GM23338 (cell line): ENCODE results near the gene C1QTNF1. TPM values are rescaled to one million over a fixed set of nuclear protein-coding genes. Genes with fewer than 3 reads are reported as not detected.

Experiments used
- ATAC-seq: fragments of 200-7000 bp; cut with Tn5 transposase; 3 replicates; pipeline ENCODE4 v1.9.1; 2020
- DNase-seq: peaks from one replicate; pipeline ENCODE4 v3.0.0-alpha.2; 2015; ENCODE audit warnings: low spot score
- H2AFZ ChIP-seq: fragments of 200-600 bp; sonication (generic); 2 replicates; pipeline ENCODE4 v1.8.0; 2016; ENCODE audit warnings: antibody characterized with exemption, mild to moderate bottlenecking, moderate library complexity
- H3F3A ChIP-seq: fragments of 200-600 bp; sonication (generic); replicated peaks from 2 replicates; pipeline ENCODE4 v1.8.0; 2017; ENCODE audit warnings: antibody characterized with exemption, mixed run types, low read depth
- H3K27ac ChIP-seq: fragments of 200-600 bp; sonication (generic); 2 replicates; pipeline ENCODE4 v1.6.1; 2016; ENCODE audit warnings: low read depth
- H3K27me3 ChIP-seq: fragments of 200-600 bp; sonication (generic); 2 replicates; pipeline ENCODE4 v1.8.0; 2016; ENCODE audit warnings: mild to moderate bottlenecking, mixed run types, moderate library complexity; ENCODE audit not compliant: insufficient read depth
- H3K36me3 ChIP-seq: fragments of 200-600 bp; sonication (generic); 2 replicates; pipeline ENCODE4 v1.8.0; 2016; ENCODE audit warnings: mild to moderate bottlenecking; ENCODE audit not compliant: insufficient read depth
- H3K4me1 ChIP-seq: fragments of 200-600 bp; sonication (generic); 2 replicates; pipeline ENCODE4 v1.8.0; 2016; ENCODE audit warnings: mild to moderate bottlenecking, moderate library complexity; ENCODE audit not compliant: insufficient read depth
- H3K4me2 ChIP-seq: fragments of 200-600 bp; sonication (generic); 2 replicates; pipeline ENCODE4 v1.7.1; 2017; ENCODE audit warnings: mixed run types
- H3K4me3 ChIP-seq: fragments of 200-600 bp; sonication (generic); 2 replicates; pipeline ENCODE4 v1.6.1; 2016; ENCODE audit warnings: mixed run types
- H3K79me2 ChIP-seq: fragments of 200-600 bp; sonication (generic); replicated peaks from 2 replicates; pipeline ENCODE4 v1.8.0; 2017; ENCODE audit warnings: mild to moderate bottlenecking; ENCODE audit not compliant: insufficient read depth
- H3K9me2 ChIP-seq: fragments of 200-600 bp; sonication (generic); 2 replicates; pipeline ENCODE4 v1.8.0; 2017; ENCODE audit not compliant: insufficient read depth
- H4K20me1 ChIP-seq: fragments of 200-600 bp; sonication (generic); replicated peaks from 2 replicates; pipeline ENCODE4 v1.8.0; 2017; ENCODE audit warnings: mild to moderate bottlenecking; ENCODE audit not compliant: insufficient read depth
- H3K27ac Mint-ChIP-seq: 2 replicates; pipeline ENCODE4 v1.8.0; 2020; ENCODE audit warnings: inconsistent platforms, mild to moderate bottlenecking, moderate library complexity, mixed read lengths
- H3K27me3 Mint-ChIP-seq: 3 replicates; pipeline ENCODE4 v1.8.0; 2022; ENCODE audit warnings: low read depth, mild to moderate bottlenecking, moderate library complexity, mixed read lengths, inconsistent platforms; ENCODE audit not compliant: insufficient read depth, poor library complexity
- H3K36me3 Mint-ChIP-seq: 3 replicates; pipeline ENCODE4 v1.8.0; 2021; ENCODE audit warnings: low read depth, mild to moderate bottlenecking, inconsistent platforms, moderate library complexity, mixed read lengths
- H3K4me1 Mint-ChIP-seq: 3 replicates; pipeline ENCODE4 v1.8.0; 2020; ENCODE audit warnings: mild to moderate bottlenecking, inconsistent platforms, mixed read lengths
- H3K4me3 Mint-ChIP-seq: 3 replicates; pipeline ENCODE4 v1.8.0; 2021; ENCODE audit warnings: moderate library complexity, mild to moderate bottlenecking, inconsistent platforms, mixed read lengths
- H3K9me3 Mint-ChIP-seq: 3 replicates; pipeline ENCODE4 v1.8.0; 2020; ENCODE audit warnings: moderate library complexity, mild to moderate bottlenecking, inconsistent platforms, mixed read lengths
- CREB1 ChIP-seq: fragments of 250-450 bp; sonication (Bioruptor Pico); IDR thresholded peaks from 2 replicates; pipeline ENCODE4 v1.5.0; 2020; ENCODE audit warnings: low read depth, mild to moderate bottlenecking, moderate library complexity
- ETS1 ChIP-seq: IDR thresholded peaks from 2 replicates; pipeline ENCODE4 v1.6.1; 2016; ENCODE audit warnings: antibody characterized with exemption
- EZH2 ChIP-seq: fragments of 200-600 bp; sonication (generic); IDR thresholded peaks from one replicate; pipeline ENCODE4 v1.8.0; 2017; ENCODE audit warnings: antibody characterized with exemption, mild to moderate bottlenecking, low read depth; ENCODE audit not compliant: unreplicated experiment
- EZH2phosphoT487 ChIP-seq: fragments of 200-600 bp; sonication (generic); IDR thresholded peaks from one replicate; pipeline ENCODE4 v1.8.1; 2018; ENCODE audit warnings: antibody characterized with exemption; ENCODE audit not compliant: unreplicated experiment
- JUNB ChIP-seq: IDR thresholded peaks from one replicate; pipeline ENCODE4 v1.6.1; 2016; ENCODE audit warnings: antibody characterized with exemption; ENCODE audit not compliant: unreplicated experiment
- ZNF114 ChIP-seq: fragments of 250-450 bp; sonication (Bioruptor Pico); IDR thresholded peaks from 2 replicates; pipeline ENCODE4 v1.5.0; 2020; ENCODE audit warnings: mild to moderate bottlenecking, moderate library complexity
- ZNF331 ChIP-seq: fragments of 250-450 bp; sonication (Bioruptor Pico); IDR thresholded peaks from 2 replicates; pipeline ENCODE4 v1.5.0; 2020; ENCODE audit warnings: low read depth, mild to moderate bottlenecking, moderate library complexity
- ZNF462 ChIP-seq: fragments of 250-450 bp; sonication (Bioruptor Pico); IDR thresholded peaks from 2 replicates; pipeline ENCODE4 v1.5.0; 2020; ENCODE audit warnings: mild to moderate bottlenecking, moderate library complexity
- polyA plus RNA-seq: library from polyadenylated mRNA; unstranded; fragments of >200 nt; fragmentation: Nextera tagmentation; extraction: Ambion mirVana; gene quantifications from 2 replicates; pipeline ENCODE4 v1.2.1, GENCODE V29; 2016
- total RNA-seq: library from RNA; depleted of rRNA; stranded (reverse); fragments of >200 nt; shearing (Covaris generic); gene quantifications from 2 replicates; pipeline ENCODE4 v1.2.3, GENCODE V29; 2014

The C1QTNF1 gene
- total and polyA plus RNA-seq, 2 experiments from 2014 or later, result 1.1 to 1.9 TPM

DNA sequence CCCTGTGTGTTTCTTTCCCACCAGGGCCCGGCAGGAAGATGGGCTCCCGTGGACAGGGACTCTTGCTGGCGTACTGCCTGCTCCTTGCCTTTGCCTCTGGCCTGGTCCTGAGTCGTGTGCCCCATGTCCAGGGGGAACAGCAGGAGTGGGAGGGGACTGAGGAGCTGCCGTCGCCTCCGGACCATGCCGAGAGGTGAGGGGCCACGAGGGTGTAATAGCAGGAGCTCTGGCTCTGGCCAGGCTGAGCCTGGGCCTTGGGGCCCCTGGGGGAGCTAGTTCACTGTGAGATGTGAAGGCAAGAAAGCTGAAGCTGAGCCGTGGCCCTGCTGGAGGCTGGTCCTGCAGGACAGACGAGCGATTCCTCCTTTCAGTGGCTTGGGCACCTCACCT lies 20.0 kb downstream of the C1QTNF1 start (continued):
- TF ChIP-seq EZH2 (no peak), ZNF462 (CRISPR knock-in tag) (no peak), ETS1 (no peak), CREB1 (no peak), ZNF114 (CRISPR knock-in tag) (no peak)

GRCh38 chr17:79044462-79044861 lies 20.5 kb downstream of the C1QTNF1 start:
- no peaks in the 10 kb centered on the region for H3K27me3 ChIP-seq
- no peaks in the 10 kb centered on the region; the same call in 2 of the 3 replicates for H3K4me1 Mint-ChIP-seq
- H3K4me3 ChIP-seq, result no peak overlapping the region
- no peaks in the 10 kb centered on the region for H3K9me2 ChIP-seq
- H3K27ac ChIP-seq, result no peak overlapping the region
- H3K27me3 Mint-ChIP-seq, result peaks cover 18% of the 10 kb centered on the region
- H2AFZ ChIP-seq, result no peak overlapping the region
- H3K9me3 Mint-ChIP-seq, result peaks cover 5% of the 10 kb centered on the region; the same call in 1 of the 3 replicates
- DNase-seq (no peak), ATAC-seq (no peak)
- H3F3A ChIP-seq, result peaks cover 9% of the 10 kb centered on the region
- H4K20me1 ChIP-seq, result no peaks in the 10 kb centered on the region
- H3K36me3 ChIP-seq, result no peaks in the 10 kb centered on the region
- no peaks in the 10 kb centered on the region for H3K79me2 ChIP-seq
- no peaks in the 10 kb centered on the region; the same call in 2 of the 3 replicates for H3K36me3 Mint-ChIP-seq
- H3K4me1 ChIP-seq, result no peaks in the 10 kb centered on the region
- no peak overlapping the region for H3K4me2 ChIP-seq
- no peak overlapping the region for H3K27ac Mint-ChIP-seq
- no peak overlapping the region for H3K4me3 Mint-ChIP-seq
- TF ChIP-seq EZH2 (no peak), ZNF331 (CRISPR knock-in tag) (no peak), ZNF462 (CRISPR knock-in tag) (no peak), EZH2phosphoT487 (no peak), JUNB (no peak)
